Memory B cell (primary cell): ENCODE results near the gene SUPT4H1.
"Not testable (repeated sequence)": the region's sequence is repeated elsewhere in the genome, so short reads cannot be mapped to it uniquely, and the experiment has no call there.

Experiments
- ATAC-seq: fragments of 150-1000 bp; cut with Tn5 transposase; 2 replicates; pipeline ENCODE4 v1.10.0; 2021; ENCODE audit warnings: low read depth, mild to moderate bottlenecking, moderate library complexity
- DNase-seq, 2 donors: peaks; one replicate each; pipeline ENCODE4 v3.0.0; 2022; ENCODE audit warnings: low spot score in 2 of 2
- H3K27ac Mint-ChIP-seq: one replicate; pipeline ENCODE4 v1.8.0; 2022; ENCODE audit warnings: mild to moderate bottlenecking, moderate library complexity, mixed read lengths
- H3K27me3 Mint-ChIP-seq: one replicate; pipeline ENCODE4 v1.8.0; 2022; ENCODE audit warnings: mixed read lengths
- H3K36me3 Mint-ChIP-seq: one replicate; pipeline ENCODE4 v1.8.0; 2022; ENCODE audit warnings: mild to moderate bottlenecking, mixed read lengths
- H3K4me1 Mint-ChIP-seq: one replicate; pipeline ENCODE4 v1.8.0; 2022; ENCODE audit warnings: mixed read lengths
- H3K4me3 Mint-ChIP-seq: one replicate; pipeline ENCODE4 v1.8.0; 2022; ENCODE audit warnings: mild to moderate bottlenecking, moderate library complexity, mixed read lengths
- H3K9me3 Mint-ChIP-seq: one replicate; pipeline ENCODE4 v1.8.0; 2022; ENCODE audit warnings: mixed read lengths

The SUPT4H1 gene

GRCh38 chr17:58344791-58345157 is 7.2 kb downstream of the SUPT4H1 start:
- Mint-ChIP-seq H3K36me3 (peaks cover 32% of the 10 kb centered on the region), H3K27ac (peak overlapping the region; percentile 99), H3K4me1 (peaks cover 54% of the 10 kb centered on the region), H3K27me3 (no peaks in the 10 kb centered on the region), H3K9me3 (no peaks in the 10 kb centered on the region), H3K4me3 (peak overlapping the region; percentile 91)
- ATAC-seq (peak; percentile 70), DNase-seq (peak in 1 of 2 donors; percentile 58)

- peak overlapping the region; percentile 99 for H3K27ac Mint-ChIP-seq
- ATAC-seq (peak; percentile 84), DNase-seq (peak; percentile 69 to 85)
- no peaks in the 10 kb centered on the region for H3K9me3 Mint-ChIP-seq
- no peaks in the 10 kb centered on the region for H3K27me3 Mint-ChIP-seq
- H3K4me3 Mint-ChIP-seq: peak overlapping the region; percentile 91
- peaks cover 27% of the 10 kb centered on the region for H3K36me3 Mint-ChIP-seq
- H3K4me1 Mint-ChIP-seq: peaks cover 55% of the 10 kb centered on the region
Observed at GRCh38 chr17:58344047-58344790, 7.8 kb downstream of the SUPT4H1 start.

DNA sequence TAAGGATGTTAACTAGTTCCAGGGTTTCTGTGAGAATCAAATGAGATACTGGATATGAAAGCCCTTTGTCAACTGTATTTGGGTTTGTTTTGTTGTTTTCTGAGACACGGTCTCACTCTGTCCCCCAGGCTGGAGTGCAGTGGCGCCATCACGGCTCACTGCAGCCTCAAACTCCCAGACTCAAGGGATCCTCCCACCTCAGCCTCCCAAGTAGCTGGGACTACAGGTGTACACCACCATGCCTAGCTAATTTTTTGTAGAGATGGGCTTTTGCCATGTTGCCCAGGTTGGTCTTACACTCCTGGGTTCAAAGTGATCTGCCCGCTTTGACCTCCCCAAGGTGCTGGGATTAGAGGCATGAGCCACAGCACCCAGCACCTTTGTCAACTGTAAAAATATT is 8.9 kb downstream of the SUPT4H1 start:
- peak overlapping the region; percentile 91 for H3K4me3 Mint-ChIP-seq
- H3K4me1 Mint-ChIP-seq: peaks cover 59% of the 10 kb centered on the region
- no peak for DNase-seq
- peak overlapping the region; percentile 99 for H3K27ac Mint-ChIP-seq
- H3K36me3 Mint-ChIP-seq: peaks cover 20% of the 10 kb centered on the region
- no peaks in the 10 kb centered on the region for H3K27me3 Mint-ChIP-seq
- H3K9me3 Mint-ChIP-seq: no peaks in the 10 kb centered on the region
- ATAC-seq: no peak

- peak overlapping the region; percentile 91 for H3K4me3 Mint-ChIP-seq
- peak overlapping the region; percentile 99 for H3K27ac Mint-ChIP-seq
- no peaks in the 10 kb centered on the region for H3K27me3 Mint-ChIP-seq
- H3K36me3 Mint-ChIP-seq: peaks cover 15% of the 10 kb centered on the region
- DNase-seq (no peak), ATAC-seq (no peak)
- H3K4me1 Mint-ChIP-seq: peaks cover 66% of the 10 kb centered on the region
- H3K9me3 Mint-ChIP-seq: no peaks in the 10 kb centered on the region
Observed at GRCh38 chr17:58341861-58342475, 10.0 kb downstream of the SUPT4H1 start.

DNA sequence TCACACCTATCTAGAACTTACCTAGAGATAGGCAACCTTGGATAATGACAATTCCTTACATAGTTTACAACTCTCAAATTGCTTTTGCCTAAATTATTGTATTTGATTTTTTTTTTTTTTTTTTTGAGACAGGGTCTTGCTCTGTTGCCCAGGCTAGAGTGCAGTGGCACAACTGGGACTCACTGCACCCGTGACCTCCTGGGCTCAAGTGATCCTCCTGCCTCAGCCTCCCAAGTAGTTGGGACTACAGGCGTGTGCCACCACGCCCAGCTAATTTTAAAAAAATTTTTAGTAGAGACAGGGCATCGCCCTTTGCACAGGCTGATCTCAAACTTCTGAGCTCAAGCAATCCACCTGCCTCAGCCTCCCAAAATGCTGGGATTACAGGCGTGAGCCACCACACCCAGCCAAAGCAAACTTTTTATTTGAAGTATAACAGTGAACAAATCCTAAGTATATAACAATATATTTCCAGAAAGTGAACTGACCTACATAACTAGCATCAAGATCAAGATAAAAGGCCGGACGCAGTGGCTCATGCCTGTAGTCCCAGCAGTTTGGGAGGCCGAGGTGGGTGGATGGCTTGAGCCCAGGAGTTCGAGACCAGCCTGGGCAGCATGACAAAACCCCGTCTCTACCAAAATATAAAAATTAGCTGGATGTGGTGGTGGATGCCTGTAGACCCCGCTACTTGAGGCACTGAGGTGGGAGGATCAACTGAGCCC is 10.7 kb downstream of the SUPT4H1 start:
- ATAC-seq, H3K9me3 Mint-ChIP-seq, DNase-seq, H3K27me3 Mint-ChIP-seq: not testable (repeated sequence)
- peak overlapping the region; percentile 91 for H3K4me3 Mint-ChIP-seq
- H3K4me1 Mint-ChIP-seq: peaks cover 72% of the 10 kb centered on the region
- peaks cover 15% of the 10 kb centered on the region for H3K36me3 Mint-ChIP-seq
- H3K27ac Mint-ChIP-seq: peak overlapping the region; percentile 100

GRCh38 chr17:58340405-58340876 is 11.6 kb downstream of the SUPT4H1 start:
- peak overlapping the region; percentile 100 for H3K27ac Mint-ChIP-seq
- H3K36me3 Mint-ChIP-seq: peaks cover 9% of the 10 kb centered on the region
- no peaks in the 10 kb centered on the region for H3K27me3 Mint-ChIP-seq
- peak overlapping the region; percentile 97 for H3K4me3 Mint-ChIP-seq
- ATAC-seq (no peak), DNase-seq (no peak)
- peaks cover 77% of the 10 kb centered on the region for H3K4me1 Mint-ChIP-seq
- no peaks in the 10 kb centered on the region for H3K9me3 Mint-ChIP-seq

GRCh38 chr17:58339755-58340404 is 12.1 kb downstream of the SUPT4H1 start:
- peaks cover 75% of the 10 kb centered on the region for H3K4me1 Mint-ChIP-seq
- peaks cover 3% of the 10 kb centered on the region for H3K36me3 Mint-ChIP-seq
- no peaks in the 10 kb centered on the region for H3K9me3 Mint-ChIP-seq
- DNase-seq (no peak), ATAC-seq (no peak)
- peak overlapping the region; percentile 100 for H3K27ac Mint-ChIP-seq
- H3K4me3 Mint-ChIP-seq: peak overlapping the region; percentile 97
- H3K27me3 Mint-ChIP-seq: no peaks in the 10 kb centered on the region

DNA sequence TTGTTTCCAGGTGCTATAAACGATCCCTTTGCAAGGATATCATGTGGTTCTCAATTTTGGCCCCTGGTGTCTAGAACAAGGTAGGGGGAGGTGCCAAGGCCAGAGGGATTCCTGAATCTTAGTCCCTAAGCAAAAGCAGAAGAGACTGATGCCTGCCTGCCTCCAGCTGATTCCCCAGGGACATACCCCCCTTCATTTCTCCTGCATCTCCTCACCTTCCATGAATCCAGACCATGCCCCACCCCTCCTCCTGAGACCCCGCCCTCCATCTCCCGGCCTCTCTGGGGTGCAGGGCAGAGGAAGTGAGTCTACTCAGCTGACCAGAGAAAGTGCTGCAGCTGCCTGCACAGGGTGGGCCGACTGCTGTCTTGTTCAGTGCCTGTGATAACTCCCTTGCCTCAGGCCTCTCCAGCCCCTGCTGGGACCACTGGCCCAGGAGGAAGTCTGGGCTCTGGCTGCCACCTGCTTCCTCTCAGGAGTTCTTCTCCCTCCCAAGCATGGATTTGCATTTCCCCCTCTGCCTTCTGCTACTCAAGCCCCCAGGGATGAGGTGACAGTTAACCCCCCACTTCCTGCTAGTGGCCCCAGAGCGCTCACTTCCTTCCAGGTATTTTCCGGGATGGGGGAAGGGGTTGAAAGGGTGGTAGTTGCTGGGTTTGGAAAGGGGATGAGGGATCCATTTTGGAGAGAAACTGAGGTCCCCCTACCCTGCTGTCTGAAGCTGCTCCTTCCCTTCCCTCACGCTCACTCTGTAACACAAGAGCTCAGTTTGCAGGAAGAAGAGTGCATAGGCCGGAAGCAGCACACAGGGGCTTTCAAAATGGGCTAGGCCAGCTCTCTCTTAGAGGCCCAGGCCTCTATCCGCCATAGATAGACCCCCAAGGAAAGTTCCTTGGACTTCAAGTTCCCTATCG is 12.9 kb downstream of the SUPT4H1 start:
- ATAC-seq (peak; percentile 9), DNase-seq (peak in 1 of 2 donors; percentile 61)
- H3K4me3 Mint-ChIP-seq: peak overlapping the region; percentile 97
- no peaks in the 10 kb centered on the region for H3K27me3 Mint-ChIP-seq
- H3K9me3 Mint-ChIP-seq: no peaks in the 10 kb centered on the region
- H3K27ac Mint-ChIP-seq: peak overlapping the region; percentile 100
- peaks cover 78% of the 10 kb centered on the region for H3K4me1 Mint-ChIP-seq
- H3K36me3 Mint-ChIP-seq: peaks cover 3% of the 10 kb centered on the region

DNA sequence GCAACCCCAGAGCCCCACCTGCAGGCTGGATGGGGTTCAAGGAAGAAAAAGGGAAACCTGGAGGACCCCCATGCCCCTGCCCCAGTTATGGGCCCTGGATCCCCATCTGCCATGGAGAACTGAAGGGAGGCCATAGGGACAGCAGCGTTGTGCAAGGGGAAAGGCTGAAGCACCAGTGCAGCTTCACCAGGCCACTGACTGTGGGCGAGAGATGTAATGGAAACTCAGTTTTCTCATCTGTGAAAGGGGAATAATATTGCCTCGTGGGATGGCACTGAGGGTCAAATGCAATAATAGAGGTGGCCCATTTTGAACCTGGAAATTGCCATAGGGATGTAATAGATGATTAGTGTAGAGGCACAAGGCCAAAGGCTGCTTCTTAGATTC is 13.6 kb downstream of the SUPT4H1 start:
- H3K4me3 Mint-ChIP-seq: peak overlapping the region; percentile 97
- DNase-seq (no peak), ATAC-seq (no peak)
- peak overlapping the region; percentile 100 for H3K27ac Mint-ChIP-seq
- H3K36me3 Mint-ChIP-seq: peaks cover 3% of the 10 kb centered on the region
- no peaks in the 10 kb centered on the region for H3K9me3 Mint-ChIP-seq
- H3K27me3 Mint-ChIP-seq: no peaks in the 10 kb centered on the region
- peaks cover 77% of the 10 kb centered on the region for H3K4me1 Mint-ChIP-seq

- H3K27ac Mint-ChIP-seq: peak overlapping the region; percentile 100
- peak; percentile 82 to 93 for DNase-seq
- peak overlapping the region; percentile 97 for H3K4me3 Mint-ChIP-seq
- no peaks in the 10 kb centered on the region for H3K9me3 Mint-ChIP-seq
- peak; percentile 72 for ATAC-seq
- peaks cover 3% of the 10 kb centered on the region for H3K36me3 Mint-ChIP-seq
- H3K4me1 Mint-ChIP-seq: peaks cover 76% of the 10 kb centered on the region
- no peaks in the 10 kb centered on the region for H3K27me3 Mint-ChIP-seq
Observed at GRCh38 chr17:58337600-58338453, 14.2 kb downstream of the SUPT4H1 start.

GRCh38 chr17:58337210-58337599 is 14.8 kb downstream of the SUPT4H1 start:
- H3K4me3 Mint-ChIP-seq: peak overlapping the region; percentile 97
- ATAC-seq (peak; percentile 22), DNase-seq (peak in 1 of 2 donors; percentile 57)
- H3K27me3 Mint-ChIP-seq: no peaks in the 10 kb centered on the region
- peaks cover 71% of the 10 kb centered on the region for H3K4me1 Mint-ChIP-seq
- H3K9me3 Mint-ChIP-seq: no peaks in the 10 kb centered on the region
- peaks cover 5% of the 10 kb centered on the region for H3K36me3 Mint-ChIP-seq
- peak overlapping the region; percentile 100 for H3K27ac Mint-ChIP-seq

DNA sequence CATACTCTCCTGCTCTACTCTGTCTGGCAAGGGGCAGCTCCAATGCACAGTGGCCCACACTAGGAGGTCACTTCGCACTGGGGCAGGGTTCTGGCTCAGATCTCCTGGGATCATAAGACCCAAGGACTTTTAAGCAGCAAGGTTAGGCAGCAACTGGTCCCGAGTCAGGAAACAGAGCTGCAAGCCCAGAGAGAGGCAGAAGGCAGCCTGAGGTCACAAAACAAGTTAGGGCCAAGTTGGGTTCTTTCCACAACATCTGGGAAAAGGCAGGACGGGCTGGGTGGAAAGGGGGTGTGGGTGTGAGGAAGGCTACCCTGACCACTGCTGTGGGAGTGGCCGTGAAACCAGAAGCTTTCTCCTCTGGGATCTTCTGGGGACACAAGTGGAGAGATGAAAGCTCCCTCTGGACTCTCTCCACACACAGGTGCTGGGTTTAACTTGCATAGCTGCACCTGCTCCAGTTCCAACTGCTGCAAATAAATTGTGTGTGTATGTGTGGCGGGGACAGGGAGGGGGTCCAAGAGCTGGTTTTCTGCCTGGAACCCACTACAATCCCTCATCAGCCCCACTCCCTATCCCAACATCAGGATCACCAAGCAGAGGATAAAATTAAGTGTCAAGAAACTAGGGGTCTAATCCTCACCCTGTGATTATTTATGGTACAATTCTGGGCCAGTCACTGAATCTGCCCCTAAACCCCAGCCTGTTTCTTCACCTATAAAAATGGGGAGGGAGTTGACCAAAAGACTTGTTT is 15.4 kb downstream of the SUPT4H1 start:
- DNase-seq (no peak), ATAC-seq (no peak)
- H3K36me3 Mint-ChIP-seq: peaks cover 8% of the 10 kb centered on the region

More for the DNA sequence above, 15.4 kb downstream of the SUPT4H1 start:
- H3K4me1 Mint-ChIP-seq: peaks cover 66% of the 10 kb centered on the region
- peak overlapping the region; percentile 100 for H3K27ac Mint-ChIP-seq
- no peaks in the 10 kb centered on the region for H3K9me3 Mint-ChIP-seq
- no peaks in the 10 kb centered on the region for H3K27me3 Mint-ChIP-seq
- peak overlapping the region; percentile 97 for H3K4me3 Mint-ChIP-seq
